H9 (cell line): ENCODE measurements around the gene CHAF1A. TPM values are rescaled to one million over a fixed set of nuclear protein-coding genes. Genes with fewer than 3 reads are reported as not detected.

ENCODE experiments used
- DNase-seq: peaks from one replicate; pipeline ENCODE4 v3.0.0-alpha.2; 2017
- H2AFZ ChIP-seq: one replicate; pipeline ENCODE4 v1.6.1; 2013; ENCODE audit warnings: mild to moderate bottlenecking, low read length, control low read depth, moderate library complexity
- H2AK5ac ChIP-seq: 2 replicates; pipeline ENCODE4 v1.6.1; 2013; ENCODE audit warnings: low read length, control low read depth, mixed read lengths; ENCODE audit not compliant: insufficient read length
- H2BK120ac ChIP-seq: one replicate; pipeline ENCODE4 v1.6.1; 2013; ENCODE audit warnings: low read depth, mild to moderate bottlenecking, low read length, control low read depth, inconsistent platforms; ENCODE audit not compliant: poor library complexity, severe bottlenecking
- H2BK12ac ChIP-seq: 2 replicates; pipeline ENCODE4 v1.6.1; 2013; ENCODE audit warnings: low read length, control low read depth, mixed read lengths, low read depth; ENCODE audit not compliant: insufficient read length
- H2BK15ac ChIP-seq: 2 replicates; pipeline ENCODE4 v1.6.1; 2013; ENCODE audit warnings: low read depth, low read length, control low read depth
- H2BK20ac ChIP-seq: one replicate; pipeline ENCODE4 v1.6.1; 2013; ENCODE audit warnings: low read depth, mild to moderate bottlenecking, low read length, control low read depth, inconsistent platforms; ENCODE audit not compliant: poor library complexity, severe bottlenecking
- H2BK5ac ChIP-seq: 2 replicates; pipeline ENCODE4 v1.6.1; 2013; ENCODE audit warnings: low read length, control low read depth, mixed read lengths; ENCODE audit not compliant: insufficient read length
- H3K14ac ChIP-seq: 2 replicates; pipeline ENCODE4 v1.6.1; 2013; ENCODE audit warnings: low read length, control low read depth; ENCODE audit not compliant: insufficient read depth
- H3K18ac ChIP-seq: 2 replicates; pipeline ENCODE4 v1.6.1; 2013; ENCODE audit warnings: low read depth, mild to moderate bottlenecking, mixed read lengths, low read length, control low read depth; ENCODE audit not compliant: insufficient read length
- H3K23ac ChIP-seq: 2 replicates; pipeline ENCODE4 v1.6.1; 2013; ENCODE audit warnings: low read length, control low read depth, mixed read lengths, low read depth; ENCODE audit not compliant: insufficient read length
- H3K23me2 ChIP-seq: 2 replicates; pipeline ENCODE4 v1.6.1; 2013; ENCODE audit warnings: low read depth, mild to moderate bottlenecking, mixed read lengths, low read length, control low read depth; ENCODE audit not compliant: insufficient read length, poor library complexity, severe bottlenecking
- H3K27ac ChIP-seq: 2 replicates; pipeline ENCODE4 v1.5.1; 2013; ENCODE audit warnings: low read length, control low read depth, mixed read lengths, low read depth; ENCODE audit not compliant: insufficient read length
- H3K27me3 ChIP-seq: 2 replicates; pipeline ENCODE4 v1.6.1; 2013; ENCODE audit warnings: low read length, control low read depth, inconsistent platforms; ENCODE audit not compliant: insufficient read depth
- H3K4ac ChIP-seq: 2 replicates; pipeline ENCODE4 v1.6.1; 2013; ENCODE audit warnings: low read depth, mild to moderate bottlenecking, control low read depth, inconsistent platforms, low read length, moderate library complexity
- H3K4me1 ChIP-seq: 2 replicates; pipeline ENCODE4 v1.6.1; 2013; ENCODE audit warnings: low read length, control low read depth, inconsistent platforms; ENCODE audit not compliant: insufficient read depth
- H3K4me2 ChIP-seq: 2 replicates; pipeline ENCODE4 v1.6.1; 2013; ENCODE audit warnings: low read length, control low read depth, mixed read lengths; ENCODE audit not compliant: insufficient read length, insufficient read depth
- H3K56ac ChIP-seq: 2 replicates; pipeline ENCODE4 v1.6.1; 2013; ENCODE audit warnings: low read depth, mild to moderate bottlenecking, mixed read lengths, low read length, control low read depth; ENCODE audit not compliant: insufficient read length
- H3K79me1 ChIP-seq: 2 replicates; pipeline ENCODE4 v1.6.1; 2013; ENCODE audit warnings: low read depth, mild to moderate bottlenecking, moderate library complexity, low read length, control low read depth, inconsistent platforms; ENCODE audit not compliant: insufficient read depth, poor library complexity, severe bottlenecking
- H3K79me2 ChIP-seq: 2 replicates; pipeline ENCODE4 v1.6.1; 2013; ENCODE audit warnings: low read length, control low read depth, inconsistent platforms; ENCODE audit not compliant: insufficient read depth
- H3K9ac ChIP-seq: 2 replicates; pipeline ENCODE4 v1.6.1; 2013; ENCODE audit warnings: low read length, control low read depth, mixed read lengths; ENCODE audit not compliant: insufficient read length; ENCODE audit errors: extremely low read depth
- H3K9me3 ChIP-seq: one replicate; pipeline ENCODE4 v1.6.1; 2013; ENCODE audit warnings: low read depth, low read length, inconsistent platforms; ENCODE audit not compliant: control insufficient read depth
- H3T11ph ChIP-seq: one replicate; pipeline ENCODE4 v1.6.1; 2013; ENCODE audit warnings: mild to moderate bottlenecking, low read length, control low read depth, inconsistent platforms
- H4K20me1 ChIP-seq: one replicate; pipeline ENCODE4 v1.6.1; 2013; ENCODE audit not compliant: control insufficient read depth, insufficient read length, insufficient read depth
- H4K5ac ChIP-seq: 2 replicates; pipeline ENCODE4 v1.6.1; 2013; ENCODE audit warnings: low read depth, mild to moderate bottlenecking, mixed read lengths, low read length, control low read depth; ENCODE audit not compliant: insufficient read length
- H4K8ac ChIP-seq: replicated peaks from 2 replicates; pipeline ENCODE4 v1.6.1; 2013; ENCODE audit warnings: low read length, control low read depth, mixed read lengths, low read depth; ENCODE audit not compliant: insufficient read length
- H4K91ac ChIP-seq: 2 replicates; pipeline ENCODE4 v1.6.1; 2013; ENCODE audit warnings: low read depth, mild to moderate bottlenecking, moderate library complexity, mixed read lengths, low read length, control low read depth; ENCODE audit not compliant: insufficient read length
- H3K27ac Mint-ChIP-seq, 3 experiments: 2 replicates in 2 of 3; 3 replicates in 1 of 3; pipeline ENCODE4 v1.8.0; 2020 to 2021; ENCODE audit warnings: mixed read lengths in 3 of 3, mild to moderate bottlenecking in 1 of 3, moderate library complexity in 1 of 3
- H3K27me3 Mint-ChIP-seq: 2 replicates; pipeline ENCODE4 v1.8.0; 2021; ENCODE audit warnings: low read depth, mild to moderate bottlenecking, moderate library complexity, mixed read lengths
- H3K36me3 Mint-ChIP-seq, 3 experiments: 2 replicates in 2 of 3; 3 replicates in 1 of 3; pipeline ENCODE4 v1.8.0; 2020 to 2021; ENCODE audit warnings: low read depth in 3 of 3, mixed read lengths in 3 of 3; ENCODE audit not compliant: insufficient read depth in 1 of 3
- H3K4me1 Mint-ChIP-seq, 2 experiments: 2 replicates each; pipeline ENCODE4 v1.8.0; 2020; ENCODE audit warnings: mixed read lengths in 2 of 2
- H3K4me3 Mint-ChIP-seq, 2 experiments: 2 replicates in 1 of 2; 3 replicates in 1 of 2; pipeline ENCODE4 v1.8.0; 2020 to 2021; ENCODE audit warnings: mild to moderate bottlenecking in 2 of 2, mixed read lengths in 2 of 2, moderate library complexity in 1 of 2
- H3K9me3 Mint-ChIP-seq, 2 experiments: 2 replicates in 1 of 2; 3 replicates in 1 of 2; pipeline ENCODE4 v1.8.0; 2020; ENCODE audit warnings: mild to moderate bottlenecking in 2 of 2, mixed read lengths in 2 of 2, moderate library complexity in 1 of 2
- CTCF ChIP-seq: fragments of 200-600 bp; sonication (generic); conservative IDR thresholded peaks from 3 replicates; pipeline ENCODE4 v1.8.0; 2021; ENCODE audit warnings: antibody characterized with exemption, mild to moderate bottlenecking
- WGBS: extraction: QIAGEN DNeasy Blood & Tissue Kit; methylation state at CpG from one replicate; pipeline ENCODE4 v1.1.7; 2013; ENCODE audit warnings: missing lambda C conversion rate, low lambda C conversion rate, mixed read lengths; ENCODE audit not compliant: insufficient read length; ENCODE audit errors: extremely low coverage; 5-methylcytosine and 5-hydroxymethylcytosine counted together
- total RNA-seq: library from RNA; stranded (reverse); gene quantifications from 2 replicates; pipeline ENCODE4 v1.2.1, GENCODE V29; 2021

CHAF1A gene
- total RNA-seq, 1 experiment from 2014 or later, result 143 TPM

GRCh38 chr19:4393947-4394590, 8.4 kb upstream of the CHAF1A start:
- no peak for TF ChIP-seq CTCF
- H3K4me1 ChIP-seq, result no peaks in the 10 kb centered on the region; the same call in 1 of the 2 replicates
- no peak overlapping the region for H3K23ac ChIP-seq
- no peak overlapping the region for H3K4me2 ChIP-seq
- Mint-ChIP-seq H3K27me3 (no peaks in the 10 kb centered on the region; the same call in 1 of the 2 replicates), H3K9me3 (no peaks in the 10 kb centered on the region), H3K4me3 (peak overlapping the region in 1 of 2 experiments; percentile 59; a peak in 2 of 5 replicates), H3K27ac (peak overlapping the region; percentile 50 to 92 (median 63); a peak in 4 of 7 replicates), H3K4me1 (peaks cover 48 to 59% of the 10 kb centered on the region in 2 experiments), H3K36me3 (peaks cover 5 to 25% (median 25%) of the 10 kb centered on the region in 3 experiments; a peak in 6 of 7 replicates)
- no peaks in the 10 kb centered on the region for H3K9me3 ChIP-seq
- no peak overlapping the region for H3T11ph ChIP-seq
- H2BK12ac ChIP-seq, result no peak overlapping the region
- H2BK120ac ChIP-seq, result no peak overlapping the region
- no peak overlapping the region for H4K91ac ChIP-seq
- H4K20me1 ChIP-seq, result no peaks in the 10 kb centered on the region
- no peak overlapping the region for H3K18ac ChIP-seq
- no peak overlapping the region for H2BK5ac ChIP-seq
- no peak overlapping the region for H2AK5ac ChIP-seq
- peaks cover 30% of the 10 kb centered on the region; the same call in 1 of the 2 replicates for H3K79me2 ChIP-seq
- no peaks in the 10 kb centered on the region for H3K27me3 ChIP-seq
- no peak overlapping the region for H2BK20ac ChIP-seq
- H2BK15ac ChIP-seq, result no peak overlapping the region
- no peak for DNase-seq
- H3K27ac ChIP-seq, result no peak overlapping the region
- H4K5ac ChIP-seq, result no peak overlapping the region
- H3K4ac ChIP-seq, result no peak overlapping the region
- no peak overlapping the region for H2AFZ ChIP-seq
- no peak overlapping the region for H3K56ac ChIP-seq
- peaks cover 17% of the 10 kb centered on the region for H3K79me1 ChIP-seq
- no peak overlapping the region for H4K8ac ChIP-seq
- H3K23me2 ChIP-seq, result no peaks in the 10 kb centered on the region
- no CpG with 5 or more reads among the region's 8 CpGs for WGBS
- H3K9ac ChIP-seq, result no peak overlapping the region
- H3K14ac ChIP-seq, result no peak overlapping the region
